DMS114 treated with DMSO at 0.1 percent for 48 hours (cell line): Measurements from ENCODE around the gene TTLL3.
"Not testable (repeated sequence)": the region's sequence is repeated elsewhere in the genome, so short reads cannot be mapped to it uniquely, and the experiment has no call there.

Experiments
- DNase-seq: peaks from one replicate; lab custom pipeline; 2025; ENCODE audit not compliant: unreplicated experiment; lab: John Stamatoyannopoulos, UW

The TTLL3 gene

GRCh38 chr3:9809615-9810432 is at the start of gene TTLL3:
Gene TTLL3 (plus strand): TSS chr3:9810262. CDS start chr3:9810662, 400 bp downstream.
- peak; percentile 35 for DNase-seq

- DNase-seq, result no peak
Observed at GRCh38 chr3:9760779-9761505, 49.1 kb upstream of the TTLL3 start.

GRCh38 chr3:9761919-9762318 is 48.1 kb upstream of the TTLL3 start:
- DNase-seq, result no peak

- no peak for DNase-seq
Observed at GRCh38 chr3:9762871-9763270, 47.2 kb upstream of the TTLL3 start.

- DNase-seq, result no peak
Observed at GRCh38 chr3:9765865-9766264, 44.2 kb upstream of the TTLL3 start.

- no peak for DNase-seq
Observed at GRCh38 chr3:9767418-9767817, 42.6 kb upstream of the TTLL3 start.

GRCh38 chr3:9768141-9768775 is 41.8 kb upstream of the TTLL3 start:
- DNase-seq, result no peak

GRCh38 chr3:9769012-9769411 is 41.0 kb upstream of the TTLL3 start:
- no peak for DNase-seq

GRCh38 chr3:9769426-9770275 is 40.4 kb upstream of the TTLL3 start, which contains the start of gene CAMK1:
Gene CAMK1 (minus strand): TSS chr3:9769947. CDS start chr3:9767749, 2,198 bp downstream.
- no peak for DNase-seq

GRCh38 chr3:9770276-9770812 is 39.7 kb upstream of the TTLL3 start:
- no peak for DNase-seq

- DNase-seq, result not testable (repeated sequence)
Observed at GRCh38 chr3:9771007-9771406, 39.1 kb upstream of the TTLL3 start.

- DNase-seq, result no peak
Observed at GRCh38 chr3:9776896-9777693, 33.0 kb upstream of the TTLL3 start.

- no peak for DNase-seq
Observed at GRCh38 chr3:9777694-9778021, 32.4 kb upstream of the TTLL3 start.

GRCh38 chr3:9778143-9779074 is 31.7 kb upstream of the TTLL3 start:
- no peak for DNase-seq

GRCh38 chr3:9779075-9779593 is 30.9 kb upstream of the TTLL3 start:
- DNase-seq, result no peak

GRCh38 chr3:9779721-9780457 is 30.2 kb upstream of the TTLL3 start:
- DNase-seq, result no peak

GRCh38 chr3:9780458-9780812 is 29.6 kb upstream of the TTLL3 start:
- DNase-seq, result no peak

GRCh38 chr3:9780910-9781309 is 29.2 kb upstream of the TTLL3 start:
- no peak for DNase-seq
